ENCODE measurements around the gene PRKG1.

GRCh38 chr10:52031771-52032170, 957.5 kb downstream of the PRKG1 start:
- TF ChIP-seq EZH2phosphoT487 (IDR thresholded peaks at IDR 0.05; ENCODE audit: insufficient read depth, low read depth), result no peak
- TF ChIP-seq EZH2 (IDR thresholded peaks at IDR 0.05; ENCODE audit: insufficient read depth, poor library complexity, severe bottlenecking), result no peak

Data from GM23248 (cell line).